ENCODE results near the gene NCR1.
"Not testable (repeated sequence)": the region's sequence is repeated elsewhere in the genome, so short reads cannot be mapped to it uniquely, and the experiment has no call there.

Gene NCR1

DNA sequence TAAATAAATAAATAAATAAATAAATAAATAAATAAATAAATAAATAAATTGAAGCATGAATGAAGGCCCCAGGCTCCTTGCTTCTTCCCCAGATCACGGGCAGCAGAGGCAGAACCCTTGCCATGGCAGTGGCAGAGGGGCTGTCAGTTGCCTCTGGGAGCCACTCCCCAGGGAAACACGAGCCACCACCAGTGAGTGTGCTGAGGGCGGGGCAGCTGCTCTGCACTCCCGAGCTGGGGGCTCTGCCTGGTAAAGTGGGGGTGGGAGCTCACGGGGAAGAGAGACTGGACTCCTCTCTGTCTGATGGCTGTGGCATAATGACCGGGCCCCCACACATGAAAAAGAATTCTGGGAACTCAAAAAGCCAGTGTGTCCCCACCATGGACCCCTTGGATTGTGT is 24.1 kb upstream of the NCR1 start:
- no peak overlapping the region for H3K4me3 ChIP-seq (ENCODE audit: control insufficient read depth, low read depth, low read length)
- DNase-seq (ENCODE audit: low read depth), result no peak
- TF ChIP-seq, protein P1, sequence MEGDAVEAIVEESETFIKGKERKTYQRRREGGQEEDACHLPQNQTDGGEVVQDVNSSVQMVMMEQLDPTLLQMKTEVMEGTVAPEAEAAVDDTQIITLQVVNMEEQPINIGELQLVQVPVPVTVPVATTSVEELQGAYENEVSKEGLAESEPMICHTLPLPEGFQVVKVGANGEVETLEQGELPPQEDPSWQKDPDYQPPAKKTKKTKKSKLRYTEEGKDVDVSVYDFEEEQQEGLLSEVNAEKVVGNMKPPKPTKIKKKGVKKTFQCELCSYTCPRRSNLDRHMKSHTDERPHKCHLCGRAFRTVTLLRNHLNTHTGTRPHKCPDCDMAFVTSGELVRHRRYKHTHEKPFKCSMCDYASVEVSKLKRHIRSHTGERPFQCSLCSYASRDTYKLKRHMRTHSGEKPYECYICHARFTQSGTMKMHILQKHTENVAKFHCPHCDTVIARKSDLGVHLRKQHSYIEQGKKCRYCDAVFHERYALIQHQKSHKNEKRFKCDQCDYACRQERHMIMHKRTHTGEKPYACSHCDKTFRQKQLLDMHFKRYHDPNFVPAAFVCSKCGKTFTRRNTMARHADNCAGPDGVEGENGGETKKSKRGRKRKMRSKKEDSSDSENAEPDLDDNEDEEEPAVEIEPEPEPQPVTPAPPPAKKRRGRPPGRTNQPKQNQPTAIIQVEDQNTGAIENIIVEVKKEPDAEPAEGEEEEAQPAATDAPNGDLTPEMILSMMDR (conservative IDR thresholded peaks at IDR 0.05; ENCODE audit: control insufficient read depth, insufficient read depth, low read depth, low read length), result no peak

DNA sequence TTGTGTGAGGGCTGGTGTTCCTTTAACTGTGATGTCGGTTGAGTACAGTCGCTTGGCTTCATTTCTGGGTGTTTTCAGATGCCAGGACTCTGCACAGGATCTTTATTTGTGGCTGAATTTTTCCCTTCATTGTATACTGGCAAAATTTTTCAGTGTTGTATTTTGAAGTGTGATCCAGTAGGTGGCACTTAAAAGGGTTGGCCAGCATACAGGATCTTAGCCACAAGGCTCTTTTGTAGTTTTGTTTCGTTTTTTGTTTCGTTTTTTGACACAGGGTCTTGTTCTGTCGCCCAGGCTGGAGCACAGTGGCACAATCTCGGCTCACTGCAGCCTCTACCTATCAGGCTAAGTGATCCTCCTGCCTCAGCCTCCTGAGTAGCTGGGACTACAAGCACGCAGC is 23.2 kb upstream of the NCR1 start:
- H3K4me3 ChIP-seq (ENCODE audit: control insufficient read depth, low read depth, low read length), result no peak overlapping the region
- TF ChIP-seq, protein P1 (conservative IDR thresholded peaks at IDR 0.05; ENCODE audit: control insufficient read depth, insufficient read depth, low read depth, low read length), result no peak
- no peak for DNase-seq (ENCODE audit: low read depth)

DNA sequence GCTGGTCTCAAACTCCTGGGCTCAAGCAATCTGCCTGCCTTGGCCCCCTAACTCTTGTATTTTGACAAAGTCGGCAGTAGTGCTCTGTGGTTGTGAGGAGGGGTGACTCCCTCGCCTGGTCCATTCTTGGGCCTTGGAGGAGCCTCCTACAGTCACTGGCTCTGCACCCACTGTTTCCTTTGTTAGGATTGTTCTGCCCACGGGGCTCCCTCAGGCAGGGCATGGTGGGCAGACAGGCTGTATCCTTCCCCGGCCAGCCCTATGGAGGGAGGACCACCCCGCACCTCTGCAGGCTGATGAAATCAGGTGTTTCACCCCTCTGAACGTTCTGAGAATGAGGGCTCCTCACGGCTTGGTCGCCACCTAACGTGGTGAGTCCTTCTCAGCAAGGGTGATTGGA is 22.7 kb upstream of the NCR1 start:
- no peak for DNase-seq (ENCODE audit: low read depth)
- TF ChIP-seq, protein P1 (conservative IDR thresholded peaks at IDR 0.05; ENCODE audit: control insufficient read depth, insufficient read depth, low read depth, low read length), result no peak
- no peak overlapping the region for H3K4me3 ChIP-seq (ENCODE audit: control insufficient read depth, low read depth, low read length)

DNA sequence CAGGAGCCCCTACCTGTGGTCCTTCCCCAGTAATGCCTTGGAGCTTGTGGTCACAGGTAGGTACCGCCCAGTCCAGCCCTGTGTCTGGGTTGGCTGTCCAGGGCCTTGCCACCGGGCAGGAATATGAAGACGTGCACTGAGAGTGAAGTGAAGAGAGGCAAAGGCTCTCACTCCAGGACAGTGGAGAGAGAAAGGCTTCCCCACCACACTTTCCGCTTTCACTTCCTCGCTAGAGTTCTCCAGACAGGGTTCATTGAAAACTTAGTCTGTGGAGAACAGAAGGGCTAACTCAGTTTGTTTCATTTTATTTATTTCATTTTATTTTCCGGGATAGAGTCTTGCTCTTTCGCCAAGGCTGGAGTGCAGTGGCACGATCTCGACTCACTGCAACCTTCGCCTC is 17.7 kb upstream of the NCR1 start:
- TF ChIP-seq, protein P1 (conservative IDR thresholded peaks at IDR 0.05; ENCODE audit: control insufficient read depth, insufficient read depth, low read depth, low read length), result no peak
- no peak for DNase-seq (ENCODE audit: low read depth)
- H3K4me3 ChIP-seq (ENCODE audit: control insufficient read depth, low read depth, low read length), result no peak overlapping the region

DNA sequence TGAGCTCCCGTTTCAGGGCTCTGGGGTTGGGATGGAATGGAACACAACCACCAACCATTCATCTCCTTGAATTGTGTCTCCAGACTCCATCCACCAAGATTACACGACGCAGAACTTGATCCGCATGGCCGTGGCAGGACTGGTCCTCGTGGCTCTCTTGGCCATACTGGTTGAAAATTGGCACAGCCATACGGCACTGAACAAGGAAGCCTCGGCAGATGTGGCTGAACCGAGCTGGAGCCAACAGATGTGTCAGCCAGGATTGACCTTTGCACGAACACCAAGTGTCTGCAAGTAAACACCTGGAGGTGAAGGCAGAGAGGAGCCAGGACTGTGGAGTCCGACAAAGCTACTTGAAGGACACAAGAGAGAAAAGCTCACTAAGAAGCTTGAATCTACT is 16.4 kb upstream of the NCR1 start:
- no peak overlapping the region for H3K4me3 ChIP-seq (ENCODE audit: control insufficient read depth, low read depth, low read length)
- TF ChIP-seq, protein P1 (conservative IDR thresholded peaks at IDR 0.05; ENCODE audit: control insufficient read depth, insufficient read depth, low read depth, low read length), result no peak
- DNase-seq (ENCODE audit: low read depth), result no peak

DNA sequence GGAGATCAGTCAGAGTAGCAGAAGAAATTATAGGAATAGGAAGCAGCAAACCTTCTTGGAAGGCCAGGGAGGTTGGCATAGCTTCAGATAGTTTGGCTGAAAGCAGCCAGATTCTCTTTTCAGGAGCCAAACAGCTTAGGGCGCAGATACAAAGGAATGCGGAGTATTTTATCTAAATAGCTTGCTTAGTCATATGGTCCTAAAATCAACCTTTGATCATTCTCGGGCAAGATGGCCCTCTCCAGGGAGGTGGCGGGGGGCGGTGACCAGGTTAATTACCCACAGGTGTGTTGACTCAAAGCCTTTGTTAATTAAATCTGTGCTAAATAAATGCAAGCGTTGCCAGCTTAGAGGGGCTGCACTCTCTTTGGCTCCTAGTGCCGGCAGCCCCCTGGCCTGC is 12.5 kb upstream of the NCR1 start:
- no peak for DNase-seq (ENCODE audit: low read depth)
- TF ChIP-seq, protein P1 (conservative IDR thresholded peaks at IDR 0.05; ENCODE audit: control insufficient read depth, insufficient read depth, low read depth, low read length), result no peak
- no peak overlapping the region for H3K4me3 ChIP-seq (ENCODE audit: control insufficient read depth, low read depth, low read length)

DNA sequence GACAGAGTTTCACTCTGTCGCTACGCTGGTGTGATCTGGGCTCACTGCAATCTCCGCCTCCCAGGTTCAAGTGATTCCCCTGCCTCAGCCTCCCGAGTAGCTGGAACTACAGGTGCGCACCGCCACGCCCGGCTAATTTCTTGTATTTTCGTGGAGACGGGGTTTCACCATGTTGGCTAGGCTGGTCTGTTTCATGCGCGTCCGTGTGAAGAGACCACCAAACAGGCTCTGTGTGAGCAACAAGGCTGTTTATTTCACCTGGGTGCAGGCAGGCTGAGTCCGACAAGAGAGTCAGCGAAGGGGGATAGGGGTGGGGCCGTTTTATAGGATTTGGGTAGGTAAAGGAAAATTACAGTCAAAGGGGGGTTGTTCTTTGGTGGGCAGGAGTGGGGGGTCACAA is 11.8 kb upstream of the NCR1 start:
- not testable (repeated sequence) for DNase-seq (ENCODE audit: low read depth); H3K4me3 ChIP-seq (ENCODE audit: control insufficient read depth, low read depth, low read length)
